Measurements from ENCODE around the gene PFKFB2. TPM values are rescaled to one million over a fixed set of nuclear protein-coding genes. Genes with fewer than 3 reads are reported as not detected.

Gene PFKFB2
- polyA plus RNA-seq, 3 donors: 14.0 to 23.3 (median 20.6) TPM

GRCh38 chr1:207062058-207062457, 9.0 kb downstream of the PFKFB2 start:
- no peak for DNase-seq

GRCh38 chr1:207063014-207063413, 9.9 kb downstream of the PFKFB2 start:
- no peak for DNase-seq

- no peak for DNase-seq
Measured at GRCh38 chr1:207064561-207064960, 11.5 kb downstream of the PFKFB2 start.

GRCh38 chr1:207067185-207067584, 14.1 kb downstream of the PFKFB2 start:
- DNase-seq: no peak

GRCh38 chr1:207067665-207068064, 14.6 kb downstream of the PFKFB2 start:
- DNase-seq: no peak

GRCh38 chr1:207069061-207069460, 16.0 kb downstream of the PFKFB2 start:
- DNase-seq: no peak

- no peak for DNase-seq
Measured at GRCh38 chr1:207069858-207070506, 16.9 kb downstream of the PFKFB2 start.

GRCh38 chr1:207070811-207071210, 17.7 kb downstream of the PFKFB2 start:
- DNase-seq: no peak

GRCh38 chr1:207071426-207071825, 18.4 kb downstream of the PFKFB2 start:
- DNase-seq: no peak

- DNase-seq: peak; percentile 76
Measured at GRCh38 chr1:207072233-207072632, 19.2 kb downstream of the PFKFB2 start.

GRCh38 chr1:207073906-207074820, 21.1 kb downstream of the PFKFB2 start:
- DNase-seq: no peak

GRCh38 chr1:207076181-207076955, 23.3 kb downstream of the PFKFB2 start:
- no peak for DNase-seq

- DNase-seq: no peak
Measured at GRCh38 chr1:207077012-207077411, 23.9 kb downstream of the PFKFB2 start.

GRCh38 chr1:207077470-207078377, 24.6 kb downstream of the PFKFB2 start:
- DNase-seq: peak; percentile 87

- no peak for DNase-seq
Measured at GRCh38 chr1:207078578-207079132, 25.6 kb downstream of the PFKFB2 start.

- no peak for DNase-seq
Measured at GRCh38 chr1:207079706-207080241, 26.7 kb downstream of the PFKFB2 start.

GRCh38 chr1:207081088-207081487, 28.0 kb downstream of the PFKFB2 start:
- DNase-seq: no peak

GRCh38 chr1:207081806-207082205, 28.7 kb downstream of the PFKFB2 start:
- no peak for DNase-seq

- no peak for DNase-seq
Measured at GRCh38 chr1:207084232-207084631, 31.2 kb downstream of the PFKFB2 start.

- peak; percentile 65 for DNase-seq
Measured at GRCh38 chr1:207084701-207085180, 31.7 kb downstream of the PFKFB2 start.

GRCh38 chr1:207085887-207086286, 32.8 kb downstream of the PFKFB2 start:
- no peak for DNase-seq

Measured in renal pelvis (tissue), 4 donors.